ENCODE measurements around the gene CASZ1.

The CASZ1 gene

GRCh38 chr1:10635992-10636391 lies 160.5 kb downstream of the CASZ1 start:
- Histone ChIP-seq H3K27me3 (ENCODE audit: control insufficient read depth, insufficient read depth, low read length) (peaks cover 3% of the 10 kb centered on the region), H3K36me3 (ENCODE audit: control insufficient read depth, insufficient read depth, low read length) (no peaks in the 10 kb centered on the region), H3K27ac (no peak overlapping the region), H3K4me2 (ENCODE audit: low read length) (no peak overlapping the region), H3K79me2 (no peaks in the 10 kb centered on the region), H2AFZ (no peak overlapping the region), H3K9me3 (ENCODE audit: control insufficient read depth, low read length) (no peaks in the 10 kb centered on the region), H3K9ac (no peak overlapping the region), H3K4me1 (no peaks in the 10 kb centered on the region), H3K4me3 (ENCODE audit: low read depth, low read length) (no peak overlapping the region)
- TF ChIP-seq CTCF (IDR thresholded peaks at IDR 0.05) = no peak

GRCh38 chr1:10635085-10635896 lies 161.2 kb downstream of the CASZ1 start:
- Histone ChIP-seq H3K27me3 (ENCODE audit: control insufficient read depth, insufficient read depth, low read length) (peaks cover 3% of the 10 kb centered on the region), H3K27ac (no peak overlapping the region), H3K9ac (no peak overlapping the region), H3K36me3 (ENCODE audit: control insufficient read depth, insufficient read depth, low read length) (no peaks in the 10 kb centered on the region), H2AFZ (no peak overlapping the region), H3K4me3 (ENCODE audit: low read depth, low read length) (no peak overlapping the region), H3K4me2 (ENCODE audit: low read length) (no peak overlapping the region), H3K4me1 (no peaks in the 10 kb centered on the region), H3K9me3 (ENCODE audit: control insufficient read depth, low read length) (no peaks in the 10 kb centered on the region), H3K79me2 (no peaks in the 10 kb centered on the region)
- no peak for TF ChIP-seq CTCF (IDR thresholded peaks at IDR 0.05)

DNA sequence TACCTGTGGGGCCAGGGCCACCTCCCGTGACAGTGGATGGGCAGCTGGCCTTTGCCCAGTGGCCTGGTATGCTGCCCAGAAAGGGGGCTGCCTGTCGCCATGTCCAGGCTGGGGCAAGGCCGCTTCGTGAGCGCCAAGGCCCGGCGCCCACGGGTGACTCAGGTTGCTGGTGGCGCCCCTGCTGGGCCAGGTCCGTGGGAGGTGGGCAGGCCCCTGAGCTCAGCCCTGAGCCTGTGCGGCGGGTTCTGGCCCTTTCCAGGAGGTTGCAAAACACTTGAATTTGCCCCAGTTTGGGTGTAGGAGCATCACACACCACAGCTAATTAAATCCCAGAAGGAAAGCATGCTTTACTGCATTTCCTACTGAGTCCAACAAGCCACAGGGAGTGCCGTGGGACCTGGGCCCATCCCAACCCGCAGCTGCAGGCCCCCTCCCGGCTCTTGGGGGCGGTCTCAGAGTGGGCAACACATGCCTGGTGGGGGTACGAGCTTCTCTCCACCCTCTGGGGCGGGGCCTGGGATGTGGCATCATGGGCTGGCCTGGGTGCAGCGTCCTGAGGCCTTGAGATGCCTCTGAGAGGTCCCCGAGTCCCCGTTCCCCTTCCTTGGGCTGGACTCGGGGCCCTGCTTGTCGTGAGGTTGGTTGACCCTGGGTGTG lies 161.9 kb downstream of the CASZ1 start:
- no peak for TF ChIP-seq CTCF (IDR thresholded peaks at IDR 0.05)
- Histone ChIP-seq H3K9ac (no peak overlapping the region), H2AFZ (no peak overlapping the region), H3K79me2 (no peaks in the 10 kb centered on the region), H3K4me3 (ENCODE audit: low read depth, low read length) (no peak overlapping the region), H3K4me1 (no peaks in the 10 kb centered on the region), H3K27ac (no peak overlapping the region), H3K27me3 (ENCODE audit: control insufficient read depth, insufficient read depth, low read length) (peaks cover 3% of the 10 kb centered on the region), H3K4me2 (ENCODE audit: low read length) (no peak overlapping the region), H3K9me3 (ENCODE audit: control insufficient read depth, low read length) (no peaks in the 10 kb centered on the region), H3K36me3 (ENCODE audit: control insufficient read depth, insufficient read depth, low read length) (no peaks in the 10 kb centered on the region)

GRCh38 chr1:10634075-10634427 lies 162.4 kb downstream of the CASZ1 start:
- Histone ChIP-seq H3K4me2 (ENCODE audit: low read length) (no peak overlapping the region), H3K27me3 (ENCODE audit: control insufficient read depth, insufficient read depth, low read length) (peaks cover 3% of the 10 kb centered on the region), H2AFZ (no peak overlapping the region), H3K4me1 (no peaks in the 10 kb centered on the region), H3K4me3 (ENCODE audit: low read depth, low read length) (no peak overlapping the region), H3K79me2 (no peaks in the 10 kb centered on the region), H3K27ac (no peak overlapping the region), H3K36me3 (ENCODE audit: control insufficient read depth, insufficient read depth, low read length) (no peaks in the 10 kb centered on the region), H3K9me3 (ENCODE audit: control insufficient read depth, low read length) (no peaks in the 10 kb centered on the region), H3K9ac (no peak overlapping the region)
- TF ChIP-seq CTCF (IDR thresholded peaks at IDR 0.05) = no peak
